SK-N-SH treated with all-trans-retinoic acid at 6 μM for 48 hours (cell line): ENCODE measurements around the gene SCAPER.

ENCODE experiments used
- ATAC-seq: fragments of 200-7000 bp; cut with Tn5 transposase; 3 replicates; pipeline ENCODE4 v1.9.1; 2020; ENCODE audit warnings: mild to moderate bottlenecking, moderate library complexity
- ARNTL ChIP-seq: fragments of 450-650 bp; formaldehyde crosslinking; IDR thresholded peaks from 2 replicates; pipeline ENCODE4 v1.5.0; 2020; ENCODE audit warnings: low read depth, mild to moderate bottlenecking, moderate library complexity, borderline replicate concordance
- BACH2 ChIP-seq: fragments of 250-450 bp; sonication (Bioruptor Pico); IDR thresholded peaks from 2 replicates; pipeline ENCODE4 v1.9.0; 2021; ENCODE audit warnings: mild to moderate bottlenecking, borderline replicate concordance
- CREB5 ChIP-seq: fragments of 250-450 bp; sonication (Bioruptor Pico); IDR thresholded peaks from 2 replicates; pipeline ENCODE4 v1.5.1; 2020; ENCODE audit warnings: low read depth, mild to moderate bottlenecking, moderate library complexity
- CSDC2 ChIP-seq: fragments of 250-450 bp; sonication (Bioruptor Pico); IDR thresholded peaks from 2 replicates; pipeline ENCODE4 v1.5.0; 2020; ENCODE audit warnings: mild to moderate bottlenecking, moderate library complexity
- ESRRG ChIP-seq: fragments of 250-450 bp; sonication (Bioruptor Pico); IDR thresholded peaks from 2 replicates; pipeline ENCODE4 v1.6.1; 2021; ENCODE audit warnings: mild to moderate bottlenecking
- GLIS3 ChIP-seq: fragments of 250-450 bp; sonication (Bioruptor Pico); IDR thresholded peaks from 2 replicates; pipeline ENCODE4 v1.5.0; 2020; ENCODE audit warnings: mild to moderate bottlenecking, moderate library complexity
- ISL1 ChIP-seq: fragments of 250-450 bp; sonication (Bioruptor Pico); IDR thresholded peaks from 2 replicates; pipeline ENCODE4 v2.1.2; 2022; ENCODE audit warnings: mild to moderate bottlenecking, moderate library complexity
- OSR1 ChIP-seq: fragments of 250-450 bp; sonication (Bioruptor Pico); IDR thresholded peaks from 2 replicates; pipeline ENCODE4 v1.8.0; 2022; ENCODE audit warnings: moderate library complexity, mild to moderate bottlenecking, inconsistent platforms
- PPARA ChIP-seq: fragments of 250-450 bp; sonication (Bioruptor Pico); IDR thresholded peaks from 2 replicates; pipeline ENCODE4 v1.5.0; 2020; ENCODE audit warnings: mild to moderate bottlenecking, borderline replicate concordance
- RARB ChIP-seq: fragments of 250-450 bp; sonication (Bioruptor Pico); IDR thresholded peaks from 2 replicates; pipeline ENCODE4 v1.8.0; 2021; ENCODE audit warnings: mild to moderate bottlenecking, moderate library complexity
- SNAI2 ChIP-seq: fragments of 250-450 bp; sonication (Bioruptor Pico); IDR thresholded peaks from 2 replicates; pipeline ENCODE4 v1.5.0; 2020; ENCODE audit warnings: mild to moderate bottlenecking, moderate library complexity
- TCF4 ChIP-seq: fragments of 250-450 bp; sonication (Bioruptor Pico); IDR thresholded peaks from 2 replicates; pipeline ENCODE4 v1.8.0; 2021; ENCODE audit warnings: mild to moderate bottlenecking, moderate library complexity, borderline replicate concordance
- TOX ChIP-seq: fragments of 250-450 bp; sonication (Bioruptor Pico); IDR thresholded peaks from 2 replicates; pipeline ENCODE4 v1.8.0; 2021; ENCODE audit warnings: mild to moderate bottlenecking, moderate library complexity, borderline replicate concordance
- TSHZ2 ChIP-seq: fragments of 250-450 bp; sonication (Bioruptor Pico); IDR thresholded peaks from 2 replicates; pipeline ENCODE4 v1.5.0; 2020; ENCODE audit warnings: mild to moderate bottlenecking, moderate library complexity
- ZC3H10 ChIP-seq: fragments of 250-450 bp; sonication (Bioruptor Pico); IDR thresholded peaks from 2 replicates; pipeline ENCODE4 v1.5.1; 2021; ENCODE audit warnings: mild to moderate bottlenecking, moderate library complexity
- ZFP3 ChIP-seq: fragments of 250-450 bp; sonication (Bioruptor Pico); IDR thresholded peaks from 2 replicates; pipeline ENCODE4 v1.5.0; 2020; ENCODE audit warnings: mild to moderate bottlenecking, moderate library complexity
- ZNF565 ChIP-seq: fragments of 450-650 bp; formaldehyde crosslinking; conservative IDR thresholded peaks from 2 replicates; pipeline ENCODE4 v1.5.0; 2020; ENCODE audit warnings: low read depth, mild to moderate bottlenecking, moderate library complexity
- ZNF8 ChIP-seq: fragments of 450-650 bp; formaldehyde crosslinking; IDR thresholded peaks from 2 replicates; pipeline ENCODE4 v1.5.0; 2020; ENCODE audit warnings: mild to moderate bottlenecking, moderate library complexity
- TF ChIP-seq, protein P1 (sequence below): fragments of 250-450 bp; sonication (Bioruptor Pico); IDR thresholded peaks from 2 replicates; pipeline ENCODE4 v1.5.1; 2021; ENCODE audit warnings: mild to moderate bottlenecking, moderate library complexity

The SCAPER gene

DNA sequence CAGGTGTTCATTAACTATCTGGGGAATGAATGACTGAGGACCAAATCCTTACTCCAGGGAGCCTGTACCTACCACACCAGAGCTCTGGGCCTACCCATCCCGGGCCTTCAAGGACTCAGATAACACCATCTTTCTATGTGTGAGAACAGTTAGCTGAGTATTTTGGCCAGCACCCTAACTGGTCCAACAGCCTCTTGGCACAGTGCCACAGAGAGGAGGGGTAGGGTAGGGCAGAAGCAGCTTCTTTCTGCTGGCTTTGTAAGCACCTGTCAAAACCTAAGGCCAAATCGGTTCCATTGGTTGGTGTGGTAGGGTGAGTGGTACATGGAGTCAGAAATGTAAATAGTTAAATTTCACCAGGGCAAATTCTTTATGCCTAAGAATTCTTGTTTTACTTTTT is 541.9 kb downstream of the SCAPER start (continued):
- TF ChIP-seq PPARA (CRISPR knock-in tag) (no peak), ESRRG (CRISPR knock-in tag) (no peak)

- TF ChIP-seq ZNF8 (CRISPR knock-in tag) (no peak), PPARA (CRISPR knock-in tag) (no peak), CREB5 (no peak), RARB (CRISPR knock-in tag) (no peak), TCF4 (CRISPR knock-in tag) (no peak), TSHZ2 (no peak), ESRRG (CRISPR knock-in tag) (no peak), OSR1 (CRISPR knock-in tag) (no peak), ZNF565 (CRISPR knock-in tag) (no peak), GLIS3 (CRISPR knock-in tag) (no peak), ARNTL (CRISPR knock-in tag) (no peak), BACH2 (CRISPR knock-in tag) (no peak), TOX (CRISPR knock-in tag) (no peak), SNAI2 (CRISPR knock-in tag) (no peak), ZC3H10 (CRISPR knock-in tag) (no peak)
- TF ChIP-seq, protein P1, sequence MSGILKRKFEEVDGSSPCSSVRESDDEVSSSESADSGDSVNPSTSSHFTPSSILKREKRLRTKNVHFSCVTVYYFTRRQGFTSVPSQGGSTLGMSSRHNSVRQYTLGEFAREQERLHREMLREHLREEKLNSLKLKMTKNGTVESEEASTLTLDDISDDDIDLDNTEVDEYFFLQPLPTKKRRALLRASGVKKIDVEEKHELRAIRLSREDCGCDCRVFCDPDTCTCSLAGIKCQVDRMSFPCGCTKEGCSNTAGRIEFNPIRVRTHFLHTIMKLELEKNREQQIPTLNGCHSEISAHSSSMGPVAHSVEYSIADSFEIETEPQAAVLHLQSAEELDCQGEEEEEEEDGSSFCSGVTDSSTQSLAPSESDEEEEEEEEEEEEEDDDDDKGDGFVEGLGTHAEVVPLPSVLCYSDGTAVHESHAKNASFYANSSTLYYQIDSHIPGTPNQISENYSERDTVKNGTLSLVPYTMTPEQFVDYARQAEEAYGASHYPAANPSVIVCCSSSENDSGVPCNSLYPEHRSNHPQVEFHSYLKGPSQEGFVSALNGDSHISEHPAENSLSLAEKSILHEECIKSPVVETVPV = no peak
- ATAC-seq = no peak
These were observed 544.7 kb downstream of the SCAPER start for GRCh38 chr15:76360416-76360815.

- TF ChIP-seq ISL1 = no peak
- TF ChIP-seq TOX (CRISPR knock-in tag) = no peak
- TF ChIP-seq ZNF565 (CRISPR knock-in tag) = no peak
- TF ChIP-seq ZFP3 (CRISPR knock-in tag) = no peak
- TF ChIP-seq ARNTL (CRISPR knock-in tag) = no peak
- no peak for TF ChIP-seq TCF4 (CRISPR knock-in tag)
- no peak for TF ChIP-seq ZNF8 (CRISPR knock-in tag)
- no peak for TF ChIP-seq RARB (CRISPR knock-in tag)
- no peak for TF ChIP-seq CREB5
- no peak for TF ChIP-seq ESRRG (CRISPR knock-in tag)
- TF ChIP-seq OSR1 (CRISPR knock-in tag) = no peak
These were observed 546.0 kb downstream of the SCAPER start for GRCh38 chr15:76359152-76359551.

DNA sequence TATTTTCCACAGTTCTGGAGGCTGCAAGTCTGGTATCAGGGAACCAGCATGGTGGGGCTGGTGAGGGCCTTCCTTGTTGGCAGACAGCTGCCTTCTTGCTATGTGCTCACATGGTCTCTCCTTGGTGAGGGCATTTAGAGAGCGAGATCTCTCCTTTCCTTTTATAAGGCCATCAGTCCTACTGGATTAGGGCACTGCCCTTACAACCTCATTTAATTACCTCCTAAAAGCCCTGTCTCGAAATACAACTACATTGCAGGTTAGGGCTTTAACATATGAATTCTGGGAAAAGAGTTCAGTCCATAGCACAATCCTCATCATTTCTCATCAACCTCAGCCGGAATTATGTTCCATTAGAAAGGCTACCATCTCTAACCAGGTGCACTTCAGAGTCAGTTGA is 546.7 kb downstream of the SCAPER start:
- ATAC-seq = no peak

More at GRCh38 chr15:76359152-76359551, 546.0 kb downstream of the SCAPER start:
- no peak for ATAC-seq

DNA sequence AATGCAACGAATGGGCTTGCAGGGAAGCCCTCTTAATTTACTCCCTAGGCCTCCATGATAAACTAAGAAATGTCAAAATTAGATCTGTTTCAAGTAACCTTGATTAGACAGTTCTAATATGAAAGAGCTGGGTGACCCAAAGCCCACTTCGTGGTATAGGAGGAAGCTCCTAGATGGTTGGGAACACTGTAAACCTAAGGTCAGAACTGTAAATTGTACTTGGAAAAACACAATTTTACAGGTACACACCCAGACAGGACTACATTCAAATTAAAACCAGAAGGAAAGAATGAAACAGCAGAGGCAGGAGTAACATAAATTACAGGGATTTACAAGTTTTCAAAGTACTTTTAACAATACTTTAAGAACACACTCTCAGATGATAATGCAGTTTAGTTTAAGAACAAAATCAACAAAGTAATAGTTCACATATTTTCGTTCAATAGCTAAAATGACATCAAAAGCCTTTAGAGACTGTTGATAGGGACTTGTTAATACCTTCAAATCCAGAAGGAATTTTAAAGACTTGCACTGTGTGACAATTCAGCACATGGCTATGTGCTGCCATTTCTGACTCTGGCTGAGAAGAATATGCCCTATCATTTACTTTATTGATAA is 550.2 kb downstream of the SCAPER start:
- no peak for TF ChIP-seq PPARA (CRISPR knock-in tag)
- no peak for TF ChIP-seq ESRRG (CRISPR knock-in tag)
- TF ChIP-seq BACH2 (CRISPR knock-in tag) = no peak
- TF ChIP-seq TOX (CRISPR knock-in tag) = no peak
- TF ChIP-seq ZC3H10 (CRISPR knock-in tag) = no peak
- no peak for TF ChIP-seq ARNTL (CRISPR knock-in tag)
- TF ChIP-seq TCF4 (CRISPR knock-in tag) = no peak
- TF ChIP-seq CSDC2 (CRISPR knock-in tag) = no peak
- TF ChIP-seq ZNF565 (CRISPR knock-in tag) = no peak
- no peak for TF ChIP-seq ZFP3 (CRISPR knock-in tag)
- TF ChIP-seq, protein P1 = no peak
- ATAC-seq = no peak

More for the DNA sequence above, 546.7 kb downstream of the SCAPER start:
- TF ChIP-seq TOX (CRISPR knock-in tag) (no peak), CSDC2 (CRISPR knock-in tag) (no peak), BACH2 (CRISPR knock-in tag) (no peak), PPARA (CRISPR knock-in tag) (no peak)
